Measurements from ENCODE around the gene ELK1.
"Not testable (repeated sequence)": the region's sequence is repeated elsewhere in the genome, so short reads cannot be mapped to it uniquely, and the experiment has no call there.

DNA sequence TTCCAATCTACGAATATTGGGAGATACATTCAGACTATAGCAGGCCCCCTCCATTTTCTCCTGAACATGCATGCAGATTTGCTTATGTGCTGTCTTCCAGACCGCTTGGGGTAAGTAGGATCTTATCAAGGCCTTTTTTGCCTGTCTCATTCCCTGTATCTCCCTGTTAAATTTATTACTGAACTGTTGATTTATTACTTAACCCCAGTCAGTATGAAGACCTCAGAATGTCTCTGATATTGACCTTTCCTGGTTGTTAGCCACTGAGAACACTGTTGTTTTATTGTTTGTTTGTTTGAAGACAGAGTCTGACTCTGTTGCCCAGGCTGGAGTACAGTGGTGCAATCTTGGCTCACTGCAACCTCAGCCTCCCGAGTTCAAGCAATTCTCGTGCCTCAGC lies 15.4 kb upstream of the ELK1 start:
- not testable (repeated sequence) for TF ChIP-seq EP300 (conservative IDR thresholded peaks at IDR 0.05; ENCODE audit: poor library complexity, severe bottlenecking); POLR2AphosphoS5 (IDR thresholded peaks at IDR 0.05); TAF1 (IDR thresholded peaks at IDR 0.05; ENCODE audit: low read depth); EZH2 (IDR thresholded peaks at IDR 0.05; ENCODE audit: borderline replicate concordance, insufficient read depth, low read length, poor library complexity, severe bottlenecking); SMC3 (conservative IDR thresholded peaks at IDR 0.05; ENCODE audit: poor library complexity); RAD21 (conservative IDR thresholded peaks at IDR 0.05); MXI1 (conservative IDR thresholded peaks at IDR 0.05; ENCODE audit: poor library complexity, severe bottlenecking)
- TF ChIP-seq, protein P1, sequence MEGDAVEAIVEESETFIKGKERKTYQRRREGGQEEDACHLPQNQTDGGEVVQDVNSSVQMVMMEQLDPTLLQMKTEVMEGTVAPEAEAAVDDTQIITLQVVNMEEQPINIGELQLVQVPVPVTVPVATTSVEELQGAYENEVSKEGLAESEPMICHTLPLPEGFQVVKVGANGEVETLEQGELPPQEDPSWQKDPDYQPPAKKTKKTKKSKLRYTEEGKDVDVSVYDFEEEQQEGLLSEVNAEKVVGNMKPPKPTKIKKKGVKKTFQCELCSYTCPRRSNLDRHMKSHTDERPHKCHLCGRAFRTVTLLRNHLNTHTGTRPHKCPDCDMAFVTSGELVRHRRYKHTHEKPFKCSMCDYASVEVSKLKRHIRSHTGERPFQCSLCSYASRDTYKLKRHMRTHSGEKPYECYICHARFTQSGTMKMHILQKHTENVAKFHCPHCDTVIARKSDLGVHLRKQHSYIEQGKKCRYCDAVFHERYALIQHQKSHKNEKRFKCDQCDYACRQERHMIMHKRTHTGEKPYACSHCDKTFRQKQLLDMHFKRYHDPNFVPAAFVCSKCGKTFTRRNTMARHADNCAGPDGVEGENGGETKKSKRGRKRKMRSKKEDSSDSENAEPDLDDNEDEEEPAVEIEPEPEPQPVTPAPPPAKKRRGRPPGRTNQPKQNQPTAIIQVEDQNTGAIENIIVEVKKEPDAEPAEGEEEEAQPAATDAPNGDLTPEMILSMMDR (IDR thresholded peaks at IDR 0.05; ENCODE audit: poor library complexity, severe bottlenecking) = not testable (repeated sequence)
- TF ChIP-seq, protein P2, sequence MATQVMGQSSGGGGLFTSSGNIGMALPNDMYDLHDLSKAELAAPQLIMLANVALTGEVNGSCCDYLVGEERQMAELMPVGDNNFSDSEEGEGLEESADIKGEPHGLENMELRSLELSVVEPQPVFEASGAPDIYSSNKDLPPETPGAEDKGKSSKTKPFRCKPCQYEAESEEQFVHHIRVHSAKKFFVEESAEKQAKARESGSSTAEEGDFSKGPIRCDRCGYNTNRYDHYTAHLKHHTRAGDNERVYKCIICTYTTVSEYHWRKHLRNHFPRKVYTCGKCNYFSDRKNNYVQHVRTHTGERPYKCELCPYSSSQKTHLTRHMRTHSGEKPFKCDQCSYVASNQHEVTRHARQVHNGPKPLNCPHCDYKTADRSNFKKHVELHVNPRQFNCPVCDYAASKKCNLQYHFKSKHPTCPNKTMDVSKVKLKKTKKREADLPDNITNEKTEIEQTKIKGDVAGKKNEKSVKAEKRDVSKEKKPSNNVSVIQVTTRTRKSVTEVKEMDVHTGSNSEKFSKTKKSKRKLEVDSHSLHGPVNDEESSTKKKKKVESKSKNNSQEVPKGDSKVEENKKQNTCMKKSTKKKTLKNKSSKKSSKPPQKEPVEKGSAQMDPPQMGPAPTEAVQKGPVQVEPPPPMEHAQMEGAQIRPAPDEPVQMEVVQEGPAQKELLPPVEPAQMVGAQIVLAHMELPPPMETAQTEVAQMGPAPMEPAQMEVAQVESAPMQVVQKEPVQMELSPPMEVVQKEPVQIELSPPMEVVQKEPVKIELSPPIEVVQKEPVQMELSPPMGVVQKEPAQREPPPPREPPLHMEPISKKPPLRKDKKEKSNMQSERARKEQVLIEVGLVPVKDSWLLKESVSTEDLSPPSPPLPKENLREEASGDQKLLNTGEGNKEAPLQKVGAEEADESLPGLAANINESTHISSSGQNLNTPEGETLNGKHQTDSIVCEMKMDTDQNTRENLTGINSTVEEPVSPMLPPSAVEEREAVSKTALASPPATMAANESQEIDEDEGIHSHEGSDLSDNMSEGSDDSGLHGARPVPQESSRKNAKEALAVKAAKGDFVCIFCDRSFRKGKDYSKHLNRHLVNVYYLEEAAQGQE (IDR thresholded peaks at IDR 0.05; ENCODE audit: borderline replicate concordance) = not testable (repeated sequence)

All from neural cell (in vitro differentiated cells).